Breast epithelium (tissue), 3 donors: ENCODE results near the gene IFT81.

ENCODE experiments used
- CTCF ChIP-seq, 3 donors: fragments of 450-650 bp; IDR thresholded peaks; one replicate each; pipeline ENCODE4 v1.5.1; 2016 to 2017; ENCODE audit warnings: antibody characterized with exemption in 3 of 3, mild to moderate bottlenecking in 3 of 3, moderate library complexity in 3 of 3
- POLR2A ChIP-seq: fragments of 450-650 bp; IDR thresholded peaks from one replicate; pipeline ENCODE4 v1.6.1; 2016; ENCODE audit warnings: antibody characterized with exemption, mild to moderate bottlenecking, moderate library complexity

GRCh38 chr12:110244829-110245228 lies 120.7 kb downstream of the IFT81 start:
- no peak for TF ChIP-seq POLR2A
- no peak for TF ChIP-seq CTCF (IDR thresholded peaks at IDR 0.05)
